GM12878 (cell line): ENCODE measurements around the gene FBXL17.

Source experiments
- CEBPB ChIP-seq, 2 experiments: fragments of 150-350 bp in 1 of 2; IDR thresholded peaks; 2 replicates each; pipeline ENCODE4 v1.6.1; 2012 to 2014; ENCODE audit warnings: low read depth in 2 of 2, low read length in 2 of 2, borderline replicate concordance in 1 of 2, inconsistent platforms in 1 of 2
- CEBPZ ChIP-seq: fragments of 150-350 bp; IDR thresholded peaks from 2 replicates; pipeline ENCODE4 v1.6.1; 2016; ENCODE audit warnings: low read depth, low read length
- CREB1 ChIP-seq: IDR thresholded peaks from 2 replicates; pipeline ENCODE4 v1.6.1; 2012; ENCODE audit warnings: low read depth, mild to moderate bottlenecking, inconsistent platforms
- CTCF ChIP-seq, 3 experiments: IDR thresholded peaks in 2 of 3; conservative IDR thresholded peaks in 1 of 3; 2 replicates each; pipeline ENCODE4 v1.5.1; 2011; ENCODE audit warnings: low read depth in 3 of 3, low read length in 3 of 3, mild to moderate bottlenecking in 3 of 3, control low read depth in 2 of 3, moderate library complexity in 2 of 3, inconsistent platforms in 1 of 3, mixed read lengths in 1 of 3; ENCODE audit not compliant: control insufficient read depth in 2 of 3, insufficient read depth in 1 of 3; ENCODE audit errors: extremely low read depth in 1 of 3
- CUX1 ChIP-seq: IDR thresholded peaks from 2 replicates; pipeline ENCODE4 v1.6.1; 2012; ENCODE audit warnings: improper control_type of control experiment, low read depth, low read length; ENCODE audit not compliant: insufficient replicate concordance
- E2F4 ChIP-seq: IDR thresholded peaks from 2 replicates; pipeline ENCODE4 v1.6.1; 2012; ENCODE audit warnings: low read depth, low read length, improper control_type of control experiment
- ETV6 ChIP-seq, 2 experiments: fragments of 450-650 bp in 1 of 2; IDR thresholded peaks in 1 of 2; conservative IDR thresholded peaks in 1 of 2; 2 replicates each; pipeline ENCODE4 v1.6.1; 2014; ENCODE audit warnings: antibody characterized with exemption in 1 of 2, borderline replicate concordance in 1 of 2, low read depth in 1 of 2, mild to moderate bottlenecking in 1 of 2, moderate library complexity in 1 of 2
- NRF1 ChIP-seq: conservative IDR thresholded peaks from 2 replicates; pipeline ENCODE4 v1.6.1; 2011; ENCODE audit warnings: mild to moderate bottlenecking, low read depth, low read length, improper control_type of control experiment
- PBX3 ChIP-seq: IDR thresholded peaks from 2 replicates; pipeline ENCODE4 v1.6.1; 2011; ENCODE audit warnings: mild to moderate bottlenecking, low read depth, low read length, moderate library complexity; ENCODE audit not compliant: insufficient replicate concordance
- POLR2A ChIP-seq: IDR thresholded peaks from 2 replicates; pipeline ENCODE4 v1.6.1; 2011; ENCODE audit warnings: low read depth, mild to moderate bottlenecking, low read length
- TBL1XR1 ChIP-seq: IDR thresholded peaks from 2 replicates; pipeline ENCODE4 v1.6.1; 2012; ENCODE audit warnings: low read depth, low read length, improper control_type of control experiment
- ZNF384 ChIP-seq: IDR thresholded peaks from 2 replicates; pipeline ENCODE4 v1.6.1; 2012; ENCODE audit warnings: low read depth, mild to moderate bottlenecking, low read length, improper control_type of control experiment, borderline replicate concordance

DNA sequence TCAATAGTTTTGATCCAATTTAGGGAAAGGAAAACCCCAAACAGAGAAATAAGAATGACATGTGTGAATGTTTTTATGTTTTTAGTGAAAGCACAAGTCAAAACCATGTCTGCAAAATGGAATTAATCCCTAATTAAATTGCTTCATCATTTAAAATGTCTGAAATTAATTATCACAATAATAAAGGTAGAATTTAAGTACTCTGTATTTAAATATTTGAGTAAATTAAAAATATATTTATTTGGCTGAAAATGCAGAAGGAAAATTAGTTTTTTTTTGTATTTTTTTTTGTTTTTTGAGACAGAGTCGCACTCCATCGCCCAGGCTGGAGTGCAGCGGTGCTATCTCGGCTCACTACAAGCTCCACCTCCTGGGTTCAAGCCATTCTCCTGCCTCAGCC is 380.7 kb downstream of the FBXL17 start:
- TF ChIP-seq NRF1 (no peak), ETV6 (conservative IDR thresholded peaks at IDR 0.05 in 1 of 2, IDR thresholded peaks at IDR 0.05 in 1 of 2; ENCODE audit: borderline replicate concordance in 1 of 2, low read depth in 1 of 2) (no peak), PBX3 (no peak), TBL1XR1 (no peak), CTCF (IDR thresholded peaks at IDR 0.05 in 2 of 3, conservative IDR thresholded peaks at IDR 0.05 in 1 of 3; ENCODE audit: control insufficient read depth in 2 of 3, extremely low read depth in 1 of 3, insufficient read depth in 1 of 3, low read depth in 3 of 3, low read length in 3 of 3) (no peak), CREB1 (no peak), CEBPZ (no peak), ZNF384 (no peak), CUX1 (no peak), E2F4 (no peak), CEBPB (IDR thresholded peaks at IDR 0.05; ENCODE audit: borderline replicate concordance in 1 of 2, low read depth in 2 of 2, low read length in 2 of 2) (no peak), POLR2A (no peak)
